Gastrocnemius medialis (tissue), 4 donors: ENCODE data around the gene NEK11. TPM values are rescaled to one million over a fixed set of nuclear protein-coding genes. Genes with fewer than 3 reads are reported as not detected.

Source experiments
- ATAC-seq, 2 donors: fragments of 150-250 bp; one replicate each; pipeline ENCODE4 v1.9.1; 2016
- DNase-seq, 2 donors: peaks; one replicate each; pipeline ENCODE4 v3.0.0-alpha.2; 2019
- H3K27ac ChIP-seq, 4 donors: fragments of 200-600 bp; sonication (generic); 1 replicate in 1 of 4; 2 replicates in 3 of 4; pipeline ENCODE4 v1.5.1; 2016 to 2018; ENCODE audit warnings: mild to moderate bottlenecking in 2 of 4, moderate library complexity in 1 of 4
- H3K27me3 ChIP-seq, 3 donors: fragments of 200-600 bp; sonication (generic) in 2 of 3; 1 replicate in 1 of 3; 2 replicates in 2 of 3; pipeline versions ENCODE4 v1.5.1 to v1.6.0; 2016 to 2019; ENCODE audit warnings: mild to moderate bottlenecking in 1 of 3, moderate library complexity in 1 of 3
- H3K36me3 ChIP-seq, 2 donors: fragments of 200-600 bp; sonication (generic) in 1 of 2; one replicate each; pipeline ENCODE4 v1.5.1; 2017 to 2018
- H3K4me1 ChIP-seq, 2 donors: fragments of 200-600 bp; sonication (generic) in 1 of 2; one replicate each; pipeline ENCODE4 v1.5.1; 2016 to 2017; ENCODE audit warnings: mild to moderate bottlenecking in 2 of 2
- H3K4me3 ChIP-seq, 4 donors: fragments of 200-600 bp; sonication (generic) in 3 of 4; 1 replicate in 1 of 4; 2 replicates in 3 of 4; pipeline ENCODE4 v1.5.1; 2016 to 2019; ENCODE audit warnings: mild to moderate bottlenecking in 2 of 4
- H3K9me3 ChIP-seq, 3 donors: fragments of 200-600 bp; sonication (generic) in 2 of 3; 1 replicate in 1 of 3; 2 replicates in 2 of 3; pipeline ENCODE4 v1.5.1; 2016 to 2019
- CTCF ChIP-seq, 5 experiments: fragments of 450-650 bp in 3 of 5; fragments of 200-600 bp in 2 of 5; sonication (generic) in 2 of 5; IDR thresholded peaks in 4 of 5; conservative IDR thresholded peaks in 1 of 5; 1 replicate in 4 of 5; 2 replicates in 1 of 5; pipeline ENCODE4 v1.5.1; 2016 to 2019; ENCODE audit warnings: antibody characterized with exemption in 5 of 5, mild to moderate bottlenecking in 3 of 5, moderate library complexity in 3 of 5
- POLR2A ChIP-seq, 2 donors: fragments of 450-650 bp; IDR thresholded peaks; one replicate each; pipeline ENCODE4 v1.6.1; 2017; ENCODE audit warnings: antibody characterized with exemption in 2 of 2, mild to moderate bottlenecking in 2 of 2, moderate library complexity in 2 of 2
- in situ Hi-C, 4 donors: fragments of 200-750 bp; cut with MboI; loops; one replicate each; pipeline versions ENCODE4 v1.15.0 to v1.8.0; 2017; ENCODE audit warnings: low sequenced_read_pairs in 4 of 4
- intact Hi-C: fragments of 100-400 bp; cut with DNase I; formaldehyde crosslinking; loops from one replicate; pipeline ENCODE4 v1.15.1; 2023; ENCODE audit warnings: low total_unique reads
- total RNA-seq, 4 donors: library from RNA; depleted of rRNA; stranded (reverse); fragments of >200 nt; gene quantifications; one replicate each; pipeline versions ENCODE4 v1.1.0 to v1.2.3, GENCODE V29; 2016

Gene NEK11
- total RNA-seq, 4 donors from 2014 or later = 2.1 to 5.2 (median 2.5) TPM

GRCh38 chr3:131072099-131072559 is 45.5 kb downstream of the NEK11 start:
- in situ Hi-C loops = no loop called here
- ATAC-seq = no peak
- H3K27ac ChIP-seq = no peak overlapping the region

GRCh38 chr3:131072845-131073244 is 46.2 kb downstream of the NEK11 start:
- no peak overlapping the region for H3K4me3 ChIP-seq
- intact Hi-C loops = no loop called here
- no peak overlapping the region for H3K27ac ChIP-seq
- H3K9me3 ChIP-seq = no peaks in the 10 kb centered on the region
- H3K27me3 ChIP-seq = no peaks in the 10 kb centered on the region
- ATAC-seq = peak; percentile 44 to 52
- H3K4me1 ChIP-seq = peaks cover 6 to 7% of the 10 kb centered on the region in 2 donors
- TF ChIP-seq CTCF (IDR thresholded peaks at IDR 0.05 in 4 of 5, conservative IDR thresholded peaks at IDR 0.05 in 1 of 5) (no peak), POLR2A (IDR thresholded peaks at IDR 0.05) (no peak)
- H3K36me3 ChIP-seq = no peaks in the 10 kb centered on the region
- in situ Hi-C loops = no loop called here
- DNase-seq = peak in 1 of 2 donors; percentile 20

More at GRCh38 chr3:131072099-131072559, 45.5 kb downstream of the NEK11 start:
- intact Hi-C loops = no loop called here
- Histone ChIP-seq H3K36me3 (no peaks in the 10 kb centered on the region), H3K9me3 (no peaks in the 10 kb centered on the region), H3K4me3 (no peak overlapping the region), H3K4me1 (peaks cover 6 to 7% of the 10 kb centered on the region in 2 donors), H3K27me3 (no peaks in the 10 kb centered on the region)
- TF ChIP-seq POLR2A (IDR thresholded peaks at IDR 0.05) (no peak), CTCF (IDR thresholded peaks at IDR 0.05 in 4 of 5, conservative IDR thresholded peaks at IDR 0.05 in 1 of 5) (no peak)
- no peak for DNase-seq

DNA sequence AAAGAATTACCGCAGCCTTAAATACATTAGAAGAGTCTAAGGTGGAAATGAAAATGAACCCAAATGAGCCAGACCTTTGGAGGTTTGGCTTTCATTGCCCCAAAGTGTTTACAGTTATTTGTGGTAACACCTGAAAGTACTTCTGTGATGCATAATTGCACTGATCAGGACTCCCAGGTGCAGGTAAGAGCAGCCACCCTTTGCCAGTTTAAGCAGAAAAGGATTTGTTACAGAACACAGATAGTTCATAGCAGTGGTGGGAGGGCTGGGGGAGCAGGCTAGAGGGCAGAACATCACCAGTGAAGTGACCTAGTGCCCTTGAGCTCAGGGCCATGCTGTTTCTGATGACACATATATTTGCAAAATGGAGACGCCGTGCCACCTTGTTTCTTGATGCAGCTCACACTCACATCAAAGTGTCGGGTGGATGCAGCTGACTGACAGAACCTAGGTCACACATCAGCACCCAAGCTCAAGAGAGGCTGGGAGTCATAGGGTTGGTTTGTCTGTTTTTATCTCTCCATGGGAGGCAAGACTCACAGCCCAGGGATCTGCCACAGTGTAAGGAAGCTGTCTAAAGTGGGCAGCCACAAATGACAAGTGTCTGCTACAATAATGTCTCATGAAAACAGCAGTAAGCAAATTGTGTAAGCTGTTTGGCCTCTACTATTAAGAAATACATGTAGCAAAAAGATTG is 49.1 kb downstream of the NEK11 start:
- intact Hi-C loops = no loop called here
- Histone ChIP-seq H3K27ac (no peak overlapping the region), H3K27me3 (no peaks in the 10 kb centered on the region), H3K4me1 (peaks cover 6 to 7% of the 10 kb centered on the region in 2 donors), H3K36me3 (no peaks in the 10 kb centered on the region), H3K9me3 (no peaks in the 10 kb centered on the region), H3K4me3 (no peak overlapping the region)
- ATAC-seq = no peak
- in situ Hi-C loops = no loop called here
- TF ChIP-seq POLR2A (IDR thresholded peaks at IDR 0.05) = no peak
- no peak for TF ChIP-seq CTCF (IDR thresholded peaks at IDR 0.05 in 4 of 5, conservative IDR thresholded peaks at IDR 0.05 in 1 of 5)
- no peak for DNase-seq

DNA sequence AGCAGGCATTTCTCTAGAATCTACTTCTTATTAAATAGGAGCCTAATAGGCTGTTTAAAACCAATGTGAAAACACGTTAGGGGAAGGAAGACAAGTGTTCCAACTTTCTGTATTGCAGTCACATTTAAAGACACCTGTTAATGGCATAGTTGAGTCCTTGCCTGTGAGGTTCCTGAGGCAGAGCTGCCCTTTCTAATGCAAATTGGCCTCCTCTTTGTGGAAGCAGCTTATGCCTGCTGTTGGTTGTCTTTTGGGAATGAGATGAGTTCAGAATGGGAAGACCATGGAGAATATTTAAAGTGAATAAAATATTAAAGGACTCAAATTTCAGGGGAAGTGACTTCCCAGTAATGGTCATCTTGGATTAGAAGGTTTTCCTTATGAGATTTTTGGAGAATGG is 51.2 kb downstream of the NEK11 start:
- Histone ChIP-seq H3K27me3 (no peaks in the 10 kb centered on the region), H3K27ac (no peak overlapping the region), H3K4me1 (peaks cover 0 to 5% of the 10 kb centered on the region in 2 donors), H3K4me3 (no peak overlapping the region), H3K9me3 (no peaks in the 10 kb centered on the region), H3K36me3 (no peaks in the 10 kb centered on the region)
- TF ChIP-seq CTCF (IDR thresholded peaks at IDR 0.05 in 4 of 5, conservative IDR thresholded peaks at IDR 0.05 in 1 of 5) (no peak), POLR2A (IDR thresholded peaks at IDR 0.05) (no peak)
- in situ Hi-C loops = no loop called here
- ATAC-seq = no peak
- no peak for DNase-seq
- intact Hi-C loops = no loop called here
